HT1080 (cell line): ENCODE data around the gene C16orf78. TPM values are rescaled to one million over a fixed set of nuclear protein-coding genes. Genes with fewer than 3 reads are reported as not detected.
"Not testable (repeated sequence)": the region's sequence is repeated elsewhere in the genome, so short reads cannot be mapped to it uniquely, and the experiment has no call there.

Experiments
- DNase-seq: peaks from one replicate; pipeline ENCODE4 v3.0.0-alpha.2; 2015; ENCODE audit warnings: low read depth
- total RNA-seq: library from RNA; depleted of rRNA; stranded (reverse); fragments of >200 nt; shearing (Covaris generic); gene quantifications from 2 replicates; pipeline ENCODE4 v1.2.3, GENCODE V29; 2014

Gene C16orf78
- total RNA-seq, 1 experiment from 2014 or later, result not detected

- DNase-seq, result no peak
These were observed 24.0 kb upstream of the C16orf78 start for GRCh38 chr16:49349446-49350168.

GRCh38 chr16:49350265-49351095, 23.1 kb upstream of the C16orf78 start:
- peak; percentile 26 for DNase-seq

- DNase-seq, result no peak
These were observed 22.5 kb upstream of the C16orf78 start for GRCh38 chr16:49351096-49351487.

GRCh38 chr16:49352892-49353291, 20.7 kb upstream of the C16orf78 start:
- no peak for DNase-seq

- DNase-seq, result no peak
These were observed 19.9 kb upstream of the C16orf78 start for GRCh38 chr16:49353680-49354079.

- no peak for DNase-seq
These were observed 19.5 kb upstream of the C16orf78 start for GRCh38 chr16:49354101-49354500.

GRCh38 chr16:49354991-49355390, 18.6 kb upstream of the C16orf78 start:
- no peak for DNase-seq

GRCh38 chr16:49355933-49356665, 17.5 kb upstream of the C16orf78 start:
- DNase-seq, result no peak

GRCh38 chr16:49356728-49357488, 16.7 kb upstream of the C16orf78 start:
- DNase-seq, result no peak

- no peak for DNase-seq
These were observed 14.0 kb upstream of the C16orf78 start for GRCh38 chr16:49359591-49359990.

- not testable (repeated sequence) for DNase-seq
These were observed 11.9 kb upstream of the C16orf78 start for GRCh38 chr16:49361731-49362130.

GRCh38 chr16:49362230-49362629, 11.4 kb upstream of the C16orf78 start:
- no peak for DNase-seq

GRCh38 chr16:49365711-49366509, 7.7 kb upstream of the C16orf78 start:
- no peak for DNase-seq

GRCh38 chr16:49366669-49367068, 6.9 kb upstream of the C16orf78 start:
- no peak for DNase-seq

GRCh38 chr16:49369651-49370611, 3.7 kb upstream of the C16orf78 start:
- DNase-seq, result no peak

- DNase-seq, result no peak
These were observed 2.6 kb downstream of the C16orf78 start for GRCh38 chr16:49376206-49376605.

- DNase-seq, result no peak
These were observed 3.7 kb downstream of the C16orf78 start for GRCh38 chr16:49377196-49377755.

GRCh38 chr16:49378238-49378637, 4.6 kb downstream of the C16orf78 start:
- no peak for DNase-seq

GRCh38 chr16:49378816-49379215, 5.2 kb downstream of the C16orf78 start:
- no peak for DNase-seq
